ENCODE results near the gene COL4A2.

GRCh38 chr13:110475117-110475516, 168.0 kb downstream of the COL4A2 start:
- TF ChIP-seq EZH2 (IDR thresholded peaks at IDR 0.05; ENCODE audit: insufficient read depth, poor library complexity, severe bottlenecking) = no peak
- TF ChIP-seq EZH2phosphoT487 (IDR thresholded peaks at IDR 0.05; ENCODE audit: insufficient read depth, low read depth) = no peak
